ENCODE results near the gene ZBTB34. TPM values are rescaled to one million over a fixed set of nuclear protein-coding genes. Genes with fewer than 3 reads are reported as not detected.

Gene ZBTB34
- total and polyA plus RNA-seq, 8 donors: 9.9 to 25.3 (median 23.9) TPM

GRCh38 chr9:126880947-126881332, 20.5 kb downstream of the ZBTB34 start:
- ATAC-seq (no peak), DNase-seq (no peak)
- TF ChIP-seq CTCF (IDR thresholded peaks at IDR 0.05): no peak
- no peak overlapping the region for H3K4me3 ChIP-seq
- peaks cover 0 to 64% of the 10 kb centered on the region in 2 donors for H3K36me3 ChIP-seq
- intact Hi-C loops (cut with DNase I): no loop called here
- H3K9me3 ChIP-seq: no peaks in the 10 kb centered on the region
- no peaks in the 10 kb centered on the region for H3K27me3 ChIP-seq
- peaks cover 3 to 27% of the 10 kb centered on the region in 2 donors for H3K4me1 ChIP-seq
- no peak overlapping the region for H3K27ac ChIP-seq

GRCh38 chr9:126882746-126883145, 22.3 kb downstream of the ZBTB34 start:
- TF ChIP-seq CTCF (IDR thresholded peaks at IDR 0.05): no peak
- ATAC-seq: no peak
- H3K27me3 ChIP-seq: no peaks in the 10 kb centered on the region
- no peak overlapping the region for H3K27ac ChIP-seq
- H3K36me3 ChIP-seq: peaks cover 0 to 61% of the 10 kb centered on the region in 2 donors
- DNase-seq: no peak
- H3K4me1 ChIP-seq: peaks cover 3 to 27% of the 10 kb centered on the region in 2 donors
- H3K4me3 ChIP-seq: no peak overlapping the region
- intact Hi-C loops (cut with DNase I): no loop called here
- no peaks in the 10 kb centered on the region for H3K9me3 ChIP-seq

- intact Hi-C loops (cut with DNase I): no loop called here
- H3K36me3 ChIP-seq: peaks cover 0 to 52% of the 10 kb centered on the region in 2 donors
- ATAC-seq: no peak
Observed at GRCh38 chr9:126883636-126884035, 23.2 kb downstream of the ZBTB34 start.

GRCh38 chr9:126885131-126885641, 24.7 kb downstream of the ZBTB34 start:
- peak; percentile 28 for ATAC-seq
- Histone ChIP-seq H3K27ac (peak overlapping the region in 1 of 2 donors; percentile 31), H3K9me3 (no peaks in the 10 kb centered on the region), H3K4me3 (no peak overlapping the region), H3K4me1 (peaks cover 3 to 27% of the 10 kb centered on the region in 2 donors), H3K27me3 (no peaks in the 10 kb centered on the region), H3K36me3 (peaks cover 0 to 36% of the 10 kb centered on the region in 2 donors)
- intact Hi-C loops (cut with DNase I): no loop called here
- no peak for TF ChIP-seq CTCF (IDR thresholded peaks at IDR 0.05)
- DNase-seq: peak in 1 of 4 donors; percentile 42

More at GRCh38 chr9:126883636-126884035, 23.2 kb downstream of the ZBTB34 start:
- H3K4me3 ChIP-seq: no peak overlapping the region
- no peak for DNase-seq
- no peaks in the 10 kb centered on the region for H3K27me3 ChIP-seq
- H3K4me1 ChIP-seq: peaks cover 3 to 27% of the 10 kb centered on the region in 2 donors
- H3K9me3 ChIP-seq: no peaks in the 10 kb centered on the region
- TF ChIP-seq CTCF (IDR thresholded peaks at IDR 0.05): no peak
- no peak overlapping the region for H3K27ac ChIP-seq

- ATAC-seq (no peak), DNase-seq (no peak)
- intact Hi-C loops (cut with DNase I): no loop called here
- no peak overlapping the region for H3K4me3 ChIP-seq
- H3K36me3 ChIP-seq: peaks cover 0 to 26% of the 10 kb centered on the region in 2 donors
- no peaks in the 10 kb centered on the region for H3K9me3 ChIP-seq
- peak overlapping the region in 1 of 2 donors; percentile 31 for H3K27ac ChIP-seq
- H3K4me1 ChIP-seq: peaks cover 3 to 27% of the 10 kb centered on the region in 2 donors
- no peaks in the 10 kb centered on the region for H3K27me3 ChIP-seq
- TF ChIP-seq CTCF (IDR thresholded peaks at IDR 0.05): no peak
Observed at GRCh38 chr9:126886034-126886822, 25.8 kb downstream of the ZBTB34 start.

Data from left lung (tissue), 10 donors.